HG03571 (cell line): ENCODE data around the gene NTN1.
"Not testable (repeated sequence)": the region's sequence is repeated elsewhere in the genome, so short reads cannot be mapped to it uniquely, and the experiment has no call there.

Experiments used
- ATAC-seq: cut with Tn5 transposase; IDR thresholded peaks from one replicate; pipeline ENCODE4 v1.9.1; 2021; ENCODE audit not compliant: unreplicated experiment

The NTN1 gene

DNA sequence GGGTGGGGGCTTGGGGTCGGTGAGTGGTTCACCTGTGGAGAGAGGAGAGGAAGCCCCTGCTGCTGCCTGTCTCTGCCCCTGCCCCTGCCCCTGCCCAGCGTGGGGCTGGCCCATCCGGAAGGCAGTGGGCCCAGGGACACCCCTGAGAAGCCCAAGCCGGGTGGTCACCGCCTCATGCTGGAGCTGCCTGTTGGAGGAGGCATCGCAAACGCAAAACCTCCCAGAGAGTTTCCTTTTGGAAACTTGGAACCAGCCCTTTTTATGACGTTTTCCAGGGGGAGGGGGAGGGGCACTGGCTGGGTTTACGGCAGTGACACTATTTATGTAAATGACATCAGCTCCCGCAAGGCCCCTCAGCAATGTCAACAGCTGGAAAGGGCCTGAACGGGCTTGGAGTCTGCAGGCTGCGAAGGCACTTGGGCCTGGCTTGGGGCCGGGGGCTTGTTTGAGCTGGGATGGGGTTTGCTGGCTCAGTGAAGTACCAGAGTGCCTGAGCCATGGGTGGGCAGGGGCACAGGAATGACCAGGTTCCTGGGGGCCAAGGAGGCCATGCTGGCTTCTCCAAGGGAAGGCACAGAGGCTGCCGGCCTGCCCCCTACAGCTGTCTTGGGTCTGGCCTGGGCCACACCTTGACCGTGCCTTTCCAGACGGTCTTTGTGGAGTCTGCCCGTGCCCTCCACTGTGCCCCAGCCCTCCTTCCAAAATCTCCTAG is 219.5 kb downstream of the NTN1 start:
- ATAC-seq = no peak

DNA sequence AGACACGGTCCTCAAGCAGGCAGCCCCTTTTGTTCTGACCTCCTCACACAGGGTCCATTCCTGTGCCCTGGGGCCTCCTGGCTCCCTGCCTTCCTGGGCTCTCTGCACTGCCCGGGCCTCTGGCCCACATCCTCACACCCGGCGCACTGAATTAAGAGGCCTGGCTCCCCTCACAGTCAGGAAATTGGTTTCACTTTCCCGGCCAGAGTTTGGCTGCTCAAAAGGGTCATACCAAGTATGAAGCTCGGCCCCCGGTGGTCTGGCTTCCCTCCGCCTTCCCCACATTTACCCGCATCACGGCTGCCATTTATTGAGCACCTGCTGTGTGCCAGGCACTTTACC is 220.0 kb downstream of the NTN1 start:
- no peak for ATAC-seq

DNA sequence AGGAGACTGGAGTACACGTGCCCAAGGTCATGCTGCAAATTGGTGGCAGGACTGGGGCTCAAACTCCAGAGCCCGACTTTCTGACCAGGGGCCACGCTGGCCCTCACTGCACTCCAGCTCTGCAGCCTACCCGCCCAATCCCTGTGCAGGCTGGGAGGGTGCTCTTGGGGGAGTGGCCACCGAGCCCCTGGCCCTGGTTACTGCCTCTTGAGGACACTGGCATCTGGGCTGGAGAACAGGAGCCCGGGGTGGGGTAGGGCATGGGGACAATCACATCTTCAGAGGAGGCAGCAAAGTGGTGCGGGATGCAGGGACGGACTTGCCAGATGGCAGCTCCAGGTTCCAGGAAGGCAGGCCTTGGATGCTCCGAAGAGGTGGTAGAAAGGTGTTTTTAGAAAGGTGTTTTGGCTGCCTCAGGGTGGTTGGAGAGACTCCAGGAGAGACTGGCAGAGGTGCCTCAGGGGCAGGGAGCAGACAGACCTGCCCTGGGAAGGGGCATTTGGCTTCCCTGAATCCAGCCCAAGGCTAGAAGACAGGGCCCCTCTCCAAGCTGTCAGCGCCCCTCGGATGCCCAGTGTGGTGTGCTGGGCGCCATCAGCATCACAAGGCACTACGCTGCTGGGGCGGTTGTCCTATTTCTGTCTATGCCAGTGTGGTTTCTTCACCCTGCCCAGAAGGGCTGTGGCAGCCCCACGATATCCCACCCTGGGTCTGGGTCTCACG is 220.6 kb downstream of the NTN1 start:
- ATAC-seq = no peak

DNA sequence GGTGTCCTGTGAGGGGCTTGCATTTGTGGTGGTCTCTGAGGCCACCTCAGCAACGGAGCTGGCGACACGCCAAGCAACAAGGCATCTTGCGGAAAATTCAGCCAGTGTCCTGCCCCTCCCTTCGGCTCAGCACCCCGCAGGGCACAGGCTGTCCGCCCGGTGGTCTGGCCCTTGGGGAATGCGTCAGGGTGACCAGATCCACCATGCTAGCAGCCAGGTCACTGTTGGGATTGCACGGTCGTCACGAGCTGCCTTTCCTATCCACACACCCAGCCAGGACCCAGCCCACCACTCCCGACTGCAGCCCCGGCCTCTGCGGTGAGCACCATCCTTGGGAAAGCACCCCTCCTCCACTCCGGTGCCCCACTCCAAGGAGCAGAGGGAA is 221.2 kb downstream of the NTN1 start:
- no peak for ATAC-seq

DNA sequence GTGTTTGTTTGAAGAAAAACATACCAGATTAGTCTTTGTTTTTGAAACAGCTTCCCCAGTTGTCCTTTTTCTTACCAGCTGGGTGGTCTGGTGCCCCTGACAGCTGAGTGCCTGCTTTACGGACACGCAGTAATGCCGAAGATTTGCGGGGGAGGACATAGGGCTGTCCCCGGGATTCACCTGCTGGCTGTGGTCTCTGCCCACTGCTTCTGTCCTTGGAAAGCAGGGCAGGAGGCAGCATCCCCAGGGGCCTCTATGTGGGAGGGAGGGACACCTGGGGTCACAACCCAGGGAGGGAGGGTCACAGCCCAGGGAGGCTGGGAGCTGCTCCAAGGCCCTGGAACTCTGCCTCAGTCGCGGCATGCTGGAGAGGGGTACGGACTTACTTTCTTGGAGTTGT is 221.7 kb downstream of the NTN1 start:
- no peak for ATAC-seq

DNA sequence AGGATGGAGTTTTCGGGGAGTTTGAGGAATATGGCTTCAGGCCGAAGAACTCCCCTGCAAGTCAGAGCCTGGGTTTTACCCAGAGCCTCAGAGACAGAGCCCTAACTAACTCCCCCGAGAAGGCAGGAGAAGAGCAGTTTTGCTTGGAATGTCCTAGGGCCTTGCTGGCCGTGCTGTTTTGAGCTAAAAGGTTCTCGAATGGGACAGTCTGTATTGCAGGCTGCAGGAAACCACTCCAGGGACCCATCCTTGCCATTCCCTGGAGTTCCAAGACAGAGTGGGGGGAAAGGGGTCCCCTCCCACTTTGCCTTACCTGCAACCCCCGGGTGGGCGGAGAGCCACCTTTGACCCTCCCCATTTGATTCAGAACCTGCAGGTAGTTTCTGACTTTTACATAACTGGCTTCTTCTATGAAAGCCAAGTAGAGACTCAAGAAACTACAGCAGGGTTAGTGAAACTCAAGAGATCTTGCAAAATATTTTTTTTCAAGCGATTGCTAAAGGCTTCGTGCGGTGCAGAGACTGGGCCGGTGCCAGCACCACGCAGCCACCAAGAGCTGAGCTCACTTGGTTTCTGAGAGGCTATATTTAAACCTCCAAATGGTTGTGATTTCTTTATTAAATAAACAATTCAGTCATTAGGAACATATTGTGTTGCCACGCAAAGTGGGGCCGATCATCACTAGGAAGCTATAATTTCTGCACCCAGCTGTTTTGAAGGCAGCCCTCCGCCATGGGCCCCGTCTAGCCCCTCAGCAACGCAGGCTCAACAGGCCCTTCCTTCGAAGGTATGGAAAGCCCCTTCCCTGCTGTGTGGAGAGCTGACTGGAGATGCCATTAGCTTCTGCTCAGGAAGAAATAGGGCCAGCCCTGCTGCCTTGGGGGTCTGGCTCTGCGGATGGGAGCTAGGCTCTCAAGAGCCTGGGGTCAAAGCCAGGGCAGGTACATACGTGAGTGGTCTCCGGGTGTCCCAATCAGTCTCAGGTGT is 223.0 kb downstream of the NTN1 start:
- no peak for ATAC-seq

DNA sequence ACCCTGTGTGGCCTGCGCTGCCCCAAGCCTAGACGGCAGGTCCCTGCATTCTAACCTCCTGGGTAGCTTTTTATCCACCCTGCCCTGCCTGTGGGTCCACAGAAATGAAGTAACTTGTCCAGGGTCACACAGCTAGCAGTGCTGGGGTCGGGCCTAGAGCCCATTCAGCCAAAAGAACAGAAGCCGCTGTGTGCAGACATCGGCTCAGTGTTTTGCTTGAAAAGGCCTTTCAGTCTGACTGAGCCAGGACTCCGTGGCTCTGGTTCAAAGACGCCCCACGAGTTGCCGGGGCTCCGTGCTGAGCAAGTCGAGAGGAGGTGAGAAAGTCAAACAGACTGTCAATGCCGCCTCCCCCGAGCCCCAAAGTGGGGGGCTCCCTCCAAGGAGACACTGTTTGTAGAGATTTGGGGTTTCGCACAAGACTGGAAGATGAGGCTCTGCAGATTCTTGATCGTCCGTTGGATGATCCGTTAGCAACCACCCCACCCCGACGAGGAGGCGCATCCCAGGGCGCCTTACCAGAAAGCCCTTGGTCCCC is 226.2 kb downstream of the NTN1 start:
- ATAC-seq = no peak

DNA sequence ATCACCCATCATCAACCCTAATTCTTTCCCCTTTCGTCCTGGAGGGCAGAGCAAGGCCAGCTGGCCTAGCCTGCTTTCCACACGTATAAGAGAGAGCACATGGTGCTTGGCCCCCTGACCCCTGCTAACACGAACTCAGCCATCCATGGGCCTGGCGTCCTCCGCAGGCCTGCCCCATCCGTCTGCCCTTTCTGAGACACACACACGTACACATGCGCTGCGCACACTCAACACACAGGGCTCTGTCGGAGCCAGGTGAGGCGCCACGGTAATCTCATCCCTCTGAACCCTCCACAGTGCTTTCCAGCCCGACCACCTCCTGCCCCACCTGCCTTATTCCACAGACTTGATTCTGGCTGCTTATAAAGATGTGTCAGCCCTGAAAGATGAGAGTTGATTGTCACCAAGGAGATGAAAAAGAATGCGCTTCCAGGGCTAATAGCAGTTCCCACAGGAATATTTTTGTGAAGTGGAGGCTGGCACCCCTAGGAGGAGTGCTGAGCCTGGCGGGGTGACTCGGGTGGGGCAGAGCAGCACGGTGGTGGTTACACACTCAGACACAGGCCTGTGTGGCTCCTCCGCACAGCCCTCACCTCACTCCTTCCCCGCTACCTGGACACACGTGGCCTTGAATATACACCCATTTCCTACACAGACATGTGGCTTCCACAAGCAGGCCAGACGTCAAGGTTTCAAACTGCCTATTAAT is 228.1 kb downstream of the NTN1 start:
- ATAC-seq = no peak

DNA sequence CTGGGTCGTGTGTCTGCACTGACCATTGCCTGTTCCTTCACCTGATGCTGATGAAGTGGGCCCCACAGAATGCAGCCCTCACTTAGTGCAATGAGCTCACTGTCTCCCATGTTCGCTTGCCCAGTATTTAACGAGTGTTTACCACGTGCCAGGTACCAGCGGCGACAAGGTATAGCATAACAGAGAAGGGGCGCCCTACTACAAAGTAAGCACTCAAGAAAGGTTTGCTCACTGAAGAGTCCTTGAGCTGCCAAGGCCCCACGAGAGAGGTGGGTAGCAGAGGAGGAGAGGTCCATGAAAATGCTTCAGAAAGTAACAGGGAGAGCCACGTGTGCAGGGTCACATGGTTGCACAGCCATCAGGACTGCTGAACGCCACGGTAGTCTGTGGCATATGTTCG is 230.0 kb downstream of the NTN1 start:
- ATAC-seq = no peak

DNA sequence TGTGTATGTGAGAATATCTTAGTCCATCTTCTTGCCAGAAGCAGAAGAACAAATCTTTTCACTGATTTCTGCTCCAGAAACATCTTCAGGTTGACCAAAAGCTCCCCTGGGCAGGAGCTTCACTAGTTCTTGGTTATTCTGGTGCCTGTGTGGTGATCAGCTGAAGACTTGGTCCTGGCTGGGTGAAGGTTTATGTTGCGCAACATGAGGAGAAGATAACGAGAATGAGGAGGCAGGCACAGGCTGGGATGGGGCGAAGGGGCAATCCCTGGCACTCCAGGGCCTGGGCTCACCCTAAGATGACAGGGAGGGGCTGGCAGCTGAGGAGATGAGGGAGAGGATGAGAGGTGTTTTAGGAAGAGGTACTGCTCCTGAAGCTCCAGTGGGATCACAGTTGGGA is 232.0 kb downstream of the NTN1 start:
- no peak for ATAC-seq

DNA sequence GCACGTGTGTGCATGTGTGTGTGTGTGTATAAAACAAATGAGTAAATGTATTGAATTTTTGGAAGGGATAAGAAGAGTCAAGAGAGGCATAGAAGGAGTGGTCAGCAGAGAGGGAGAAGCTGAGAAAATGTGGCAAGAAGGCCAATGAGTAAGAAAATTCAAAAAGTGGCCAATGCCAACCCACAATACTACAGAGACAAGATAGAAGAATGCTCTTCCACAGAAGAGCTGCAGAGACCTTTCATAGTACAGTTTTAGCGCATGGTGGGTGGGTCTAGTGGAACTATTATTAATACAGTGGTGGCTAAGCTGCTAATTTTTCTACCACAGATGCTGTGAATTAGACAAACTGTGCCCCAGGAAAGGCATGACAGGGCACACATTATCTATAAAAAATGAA is 233.5 kb downstream of the NTN1 start:
- ATAC-seq = no peak

DNA sequence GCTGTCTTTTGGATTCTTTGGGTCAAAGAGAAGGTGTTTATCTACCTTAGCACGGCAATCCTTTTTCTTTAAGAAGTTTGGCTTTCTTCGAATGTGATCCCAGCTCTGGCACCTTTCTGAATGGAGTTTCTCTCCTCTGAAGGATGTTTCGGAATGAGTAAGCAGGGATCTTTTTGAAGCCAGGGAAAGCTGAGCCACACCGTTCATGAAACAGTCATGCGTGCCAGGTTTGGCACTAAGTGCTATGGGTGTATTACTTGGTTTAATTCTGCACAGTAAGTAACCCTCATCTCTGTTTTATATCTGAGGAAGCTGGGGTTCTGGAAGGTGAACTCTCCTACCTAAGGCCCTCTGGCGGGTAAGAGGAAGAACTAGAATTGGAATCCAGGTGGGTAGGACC is 234.5 kb downstream of the NTN1 start:
- no peak for ATAC-seq

DNA sequence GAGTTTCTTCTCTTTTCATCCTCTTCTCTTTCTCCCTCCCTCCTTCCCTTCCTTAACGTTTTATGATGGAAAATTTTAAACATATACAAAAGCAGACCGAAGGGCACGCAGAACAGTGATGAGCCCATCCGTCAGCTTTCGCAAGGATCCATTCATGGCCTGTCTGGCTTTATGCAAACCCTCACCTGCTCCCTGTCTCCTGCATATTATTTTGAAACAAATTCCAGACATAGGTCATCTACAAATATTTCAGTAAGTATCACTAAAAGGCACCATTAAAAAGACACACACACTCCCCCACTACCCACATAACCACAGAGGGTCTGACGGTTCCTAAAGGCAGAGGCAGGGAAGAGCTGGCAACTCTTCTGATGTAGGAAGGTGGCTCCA is 235.0 kb downstream of the NTN1 start:
- no peak for ATAC-seq

DNA sequence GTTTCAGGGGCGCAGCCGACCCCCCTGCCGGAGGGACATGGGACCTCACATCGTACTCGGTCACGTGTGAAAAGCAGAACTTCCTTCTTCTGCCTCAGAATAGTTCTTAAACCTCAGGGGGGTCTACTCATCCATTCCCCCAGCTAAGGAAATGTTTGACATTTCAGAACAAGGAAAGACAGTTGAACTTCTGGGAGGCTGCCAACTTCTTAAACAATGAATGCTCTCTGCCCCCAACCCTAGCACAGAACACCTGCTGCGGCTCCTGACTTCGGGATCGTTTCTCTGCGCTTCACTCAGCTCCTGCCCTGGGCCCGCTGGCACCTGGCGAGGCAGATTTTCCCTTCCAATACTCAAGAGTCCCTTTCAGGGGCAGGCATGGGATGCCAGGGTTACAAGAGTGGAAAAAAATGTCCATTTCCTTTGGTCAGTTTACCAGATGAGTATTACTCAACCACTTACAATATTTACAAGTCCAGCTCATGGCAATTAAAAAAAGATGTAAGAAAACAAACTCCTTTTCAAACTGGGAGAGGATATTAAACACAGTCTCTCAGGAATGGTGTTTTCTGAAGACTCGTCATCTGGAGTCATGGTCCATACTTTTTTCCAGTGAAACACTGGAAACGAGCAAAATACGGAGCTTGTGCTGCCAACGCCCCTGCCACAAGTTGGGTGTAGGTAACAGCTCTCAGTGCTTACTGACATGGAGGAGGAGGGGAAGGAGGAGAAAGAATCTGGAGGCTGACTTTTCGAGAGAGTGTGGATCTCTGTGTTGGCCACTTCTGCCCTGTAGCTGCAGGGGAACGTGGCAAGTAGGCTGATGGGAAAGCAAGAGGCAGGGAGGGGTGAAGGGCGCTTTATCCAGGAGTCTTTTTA is 235.7 kb downstream of the NTN1 start:
- no peak for ATAC-seq

DNA sequence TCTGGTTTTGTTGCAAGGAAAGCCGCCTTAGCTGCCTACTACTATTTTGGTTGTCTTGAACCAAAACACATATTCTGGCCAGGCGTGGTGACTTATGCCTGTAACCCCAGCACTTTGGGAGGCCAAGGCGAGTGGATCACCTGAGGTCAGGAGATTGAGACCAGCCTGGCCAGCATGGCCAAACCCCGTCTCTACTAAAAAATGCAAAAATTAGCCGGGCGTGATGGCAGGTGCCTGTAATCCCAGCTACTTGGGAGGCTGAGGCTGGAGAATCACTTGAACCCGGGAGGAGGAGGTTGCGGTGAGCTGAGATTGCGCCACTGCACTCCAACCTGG is 236.3 kb downstream of the NTN1 start:
- ATAC-seq = not testable (repeated sequence)

DNA sequence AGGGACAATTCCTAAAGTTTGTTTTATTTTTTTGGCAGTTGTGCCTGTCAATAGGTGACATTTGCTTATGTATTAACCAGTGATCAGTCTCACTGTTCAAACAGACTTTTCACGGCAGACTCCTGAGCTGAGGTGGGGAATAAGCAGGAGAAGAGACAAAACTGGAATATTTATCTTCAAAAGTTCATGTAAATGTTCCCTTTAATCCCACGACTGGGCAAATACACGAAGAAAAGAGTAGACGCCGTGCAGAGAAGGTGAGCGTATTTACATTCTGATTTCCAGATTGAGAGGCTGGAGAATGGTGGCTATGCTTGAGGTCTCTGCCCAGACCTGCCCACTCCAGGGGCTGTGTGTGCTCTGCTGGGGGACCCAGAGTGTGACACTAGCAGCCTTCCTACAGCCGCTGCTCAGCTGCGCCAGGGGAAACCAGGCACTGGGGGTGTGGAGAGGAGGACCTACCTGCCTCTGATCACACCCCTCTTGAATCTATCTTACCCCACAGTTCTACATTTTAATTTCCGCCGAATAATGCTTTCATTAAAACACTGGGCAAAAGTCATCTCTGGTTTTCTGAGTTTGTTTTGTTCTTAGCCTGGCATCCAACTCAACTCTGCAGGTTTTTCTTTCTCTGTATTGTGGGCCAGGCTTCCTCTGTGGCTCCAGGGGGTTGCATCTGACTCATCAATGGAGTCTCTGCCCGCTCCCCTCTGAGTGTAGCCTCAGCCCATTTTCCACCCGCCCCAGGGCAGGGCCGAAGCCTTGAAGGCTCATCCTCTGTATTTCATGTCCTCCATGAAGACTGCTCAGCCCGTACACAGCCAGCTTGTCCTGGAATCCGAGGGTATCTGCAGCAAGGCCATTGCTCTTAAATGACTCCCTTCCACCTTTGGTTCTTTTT is 237.1 kb downstream of the NTN1 start:
- no peak for ATAC-seq

DNA sequence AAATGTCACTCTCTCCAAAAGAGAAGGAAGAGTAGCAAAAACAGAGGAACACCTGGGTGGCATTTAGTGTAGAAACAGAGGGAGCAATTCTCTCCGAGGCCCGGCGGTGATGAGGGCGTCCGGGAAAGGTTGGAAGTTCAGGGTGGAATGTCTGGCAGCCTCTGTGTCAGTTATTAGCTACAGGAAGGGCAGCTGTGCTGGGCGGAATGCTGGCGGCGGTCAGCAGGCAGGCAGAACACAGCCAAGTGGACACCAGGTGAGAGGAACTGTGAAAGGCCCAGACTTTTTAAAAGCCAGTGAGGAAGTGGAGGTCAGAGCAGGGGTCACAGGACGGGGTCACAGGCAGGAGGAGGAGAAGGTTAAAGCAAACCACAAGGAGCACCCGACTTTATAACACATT is 238.1 kb downstream of the NTN1 start:
- no peak for ATAC-seq

DNA sequence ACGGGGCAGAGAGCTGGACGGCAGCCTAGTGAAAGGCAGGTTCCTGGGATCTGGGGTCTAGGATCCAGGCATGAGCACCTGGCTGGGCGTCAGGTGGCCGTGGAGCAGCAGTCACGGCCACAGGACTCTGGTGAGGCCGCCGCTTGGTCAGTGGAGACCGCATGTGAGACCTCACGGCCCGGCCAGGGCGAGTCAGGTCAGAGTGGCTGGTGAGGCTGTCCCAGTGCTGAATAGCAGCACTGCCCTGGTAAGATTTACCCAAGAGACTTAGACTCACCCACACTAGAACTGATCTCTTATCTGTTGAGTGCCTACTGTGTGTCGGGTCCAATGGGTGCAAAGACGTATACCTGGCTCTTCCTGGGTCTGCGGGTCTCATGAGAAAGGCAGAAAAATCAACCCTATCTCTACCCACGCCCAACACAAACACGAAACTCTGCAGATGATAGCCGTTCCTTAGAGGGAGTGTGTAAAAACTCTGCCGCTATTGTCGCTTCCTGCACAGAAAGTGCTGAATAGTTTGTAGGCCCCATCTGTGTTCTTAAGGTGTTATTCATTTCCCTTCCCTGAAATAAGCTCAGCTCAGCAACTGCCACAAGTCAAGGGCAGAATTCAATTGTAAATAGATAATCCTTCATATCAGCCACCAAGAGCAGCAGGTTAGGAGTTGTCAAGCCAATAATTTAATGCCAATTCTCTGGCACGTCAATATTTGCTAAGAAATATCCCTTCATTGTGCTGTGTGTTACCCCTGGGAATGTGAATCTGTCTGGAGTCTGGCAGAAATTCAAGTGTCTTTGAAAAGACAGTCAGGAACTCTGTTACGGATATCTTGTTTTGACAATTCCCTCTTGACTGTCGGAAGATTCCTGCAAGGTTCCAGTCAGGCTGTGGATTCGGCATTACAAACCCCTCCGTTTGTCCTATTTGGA is 240.0 kb downstream of the NTN1 start:
- ATAC-seq = no peak
